Gastroesophageal sphincter (tissue), 4 donors: ENCODE measurements around the gene COL4A2. TPM values are rescaled to one million over a fixed set of nuclear protein-coding genes. Genes with fewer than 3 reads are reported as not detected.
A peak's percentile ranks its signal among the peaks of the same experiment; 100 is the strongest.

ENCODE experiments used
- ATAC-seq: fragments of 150-250 bp; one replicate; pipeline ENCODE4 v1.9.1; 2016; ENCODE audit warnings: mild to moderate bottlenecking, moderate library complexity
- H3K27ac ChIP-seq, 4 donors: fragments of 200-600 bp; sonication (generic) in 3 of 4; 1 replicate in 3 of 4; 2 replicates in 1 of 4; pipeline ENCODE4 v1.5.1; 2016 to 2019
- H3K27me3 ChIP-seq: fragments of 200-600 bp; sonication (generic); one replicate; pipeline ENCODE4 v1.5.1; 2019
- H3K36me3 ChIP-seq, 2 donors: fragments of 200-600 bp; sonication (generic); one replicate each; pipeline ENCODE4 v1.5.1; 2019; ENCODE audit warnings: control low read depth in 1 of 2
- H3K4me1 ChIP-seq, 3 donors: fragments of 200-600 bp; sonication (generic); 1 replicate in 2 of 3; 2 replicates in 1 of 3; pipeline ENCODE4 v1.5.1; 2016 to 2019; ENCODE audit warnings: control low read depth in 2 of 3
- H3K4me3 ChIP-seq, 2 donors: fragments of 200-600 bp; sonication (generic); one replicate each; pipeline ENCODE4 v1.5.1; 2019; ENCODE audit warnings: mild to moderate bottlenecking in 1 of 2, moderate library complexity in 1 of 2
- H3K9me3 ChIP-seq, 3 donors: fragments of 200-600 bp; sonication (generic); one replicate each; pipeline ENCODE4 v1.5.1; 2017 to 2019; ENCODE audit warnings: control low read depth in 2 of 3
- EP300 ChIP-seq: sonication (generic); formaldehyde crosslinking; IDR thresholded peaks from one replicate; pipeline ENCODE4 v1.6.1; 2017; ENCODE audit warnings: antibody characterized with exemption, mild to moderate bottlenecking
- POLR2A ChIP-seq, 2 donors: fragments of 450-650 bp; IDR thresholded peaks; one replicate each; pipeline ENCODE4 v1.6.1; 2017; ENCODE audit warnings: antibody characterized with exemption in 2 of 2, mild to moderate bottlenecking in 2 of 2, moderate library complexity in 1 of 2
- POLR2AphosphoS5 ChIP-seq: sonication (generic); formaldehyde crosslinking; IDR thresholded peaks from one replicate; pipeline ENCODE4 v1.6.1; 2017; ENCODE audit warnings: antibody characterized with exemption
- whole genome bisulfite sequencing, 2 donors: methylation state at CpG; one replicate each; pipeline ENCODE4 v1.1.5; 2018; ENCODE audit warnings: low coverage in 1 of 2; 5-methylcytosine and 5-hydroxymethylcytosine counted together
- total RNA-seq, 4 donors: library from RNA; depleted of rRNA; stranded (reverse); fragments of >200 nt; gene quantifications; one replicate each; pipeline ENCODE4 v1.1.0, GENCODE V29; 2016
- TF ChIP-seq, protein P1 (sequence below), 4 experiments: fragments of 200-600 bp in 2 of 4; fragments of 450-650 bp in 2 of 4; sonication (generic) in 1 of 4; IDR thresholded peaks; one replicate each; pipeline ENCODE4 v1.5.1; 2017 to 2019; ENCODE audit warnings: antibody characterized with exemption in 4 of 4, mild to moderate bottlenecking in 2 of 4, moderate library complexity in 2 of 4

Gene COL4A2
- total RNA-seq, 4 donors from 2014 or later: 478 to 945 (median 543) TPM

DNA sequence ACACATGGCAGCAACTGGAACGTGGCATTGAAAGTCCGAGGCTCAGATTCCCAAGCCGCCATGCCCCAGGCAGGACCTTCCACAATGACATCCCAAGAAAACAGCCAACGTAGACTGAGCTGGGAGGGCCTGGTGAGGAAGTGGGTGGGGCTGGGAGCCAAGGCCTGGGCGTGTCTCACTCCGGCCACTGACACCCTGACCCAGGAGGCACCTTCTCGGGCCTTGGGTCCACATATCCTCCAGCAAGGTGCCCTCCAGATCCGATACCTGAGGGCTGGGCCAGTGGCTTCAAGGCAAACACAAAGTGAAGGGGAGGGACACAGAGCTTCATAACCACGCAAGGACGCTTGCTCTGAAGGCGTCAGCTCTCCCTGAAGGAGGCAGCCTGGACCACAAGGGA is 211.5 kb downstream of the COL4A2 start:
- WGBS, 2 donors: no CpG with 5 or more reads among the region's 11 CpGs
- peaks cover 0 to 50% (median 0%) of the 10 kb centered on the region in 3 donors for H3K4me1 ChIP-seq
- no peaks in the 10 kb centered on the region for H3K27me3 ChIP-seq
- H3K27ac ChIP-seq: no peak overlapping the region
- TF ChIP-seq POLR2AphosphoS5 (no peak), EP300 (no peak), POLR2A (IDR thresholded peaks at IDR 0.05) (no peak)
- TF ChIP-seq, protein P1, sequence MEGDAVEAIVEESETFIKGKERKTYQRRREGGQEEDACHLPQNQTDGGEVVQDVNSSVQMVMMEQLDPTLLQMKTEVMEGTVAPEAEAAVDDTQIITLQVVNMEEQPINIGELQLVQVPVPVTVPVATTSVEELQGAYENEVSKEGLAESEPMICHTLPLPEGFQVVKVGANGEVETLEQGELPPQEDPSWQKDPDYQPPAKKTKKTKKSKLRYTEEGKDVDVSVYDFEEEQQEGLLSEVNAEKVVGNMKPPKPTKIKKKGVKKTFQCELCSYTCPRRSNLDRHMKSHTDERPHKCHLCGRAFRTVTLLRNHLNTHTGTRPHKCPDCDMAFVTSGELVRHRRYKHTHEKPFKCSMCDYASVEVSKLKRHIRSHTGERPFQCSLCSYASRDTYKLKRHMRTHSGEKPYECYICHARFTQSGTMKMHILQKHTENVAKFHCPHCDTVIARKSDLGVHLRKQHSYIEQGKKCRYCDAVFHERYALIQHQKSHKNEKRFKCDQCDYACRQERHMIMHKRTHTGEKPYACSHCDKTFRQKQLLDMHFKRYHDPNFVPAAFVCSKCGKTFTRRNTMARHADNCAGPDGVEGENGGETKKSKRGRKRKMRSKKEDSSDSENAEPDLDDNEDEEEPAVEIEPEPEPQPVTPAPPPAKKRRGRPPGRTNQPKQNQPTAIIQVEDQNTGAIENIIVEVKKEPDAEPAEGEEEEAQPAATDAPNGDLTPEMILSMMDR (IDR thresholded peaks at IDR 0.05): no peak
- H3K36me3 ChIP-seq: peaks cover 0 to 41% of the 10 kb centered on the region in 2 donors
- H3K9me3 ChIP-seq: no peaks in the 10 kb centered on the region
- H3K4me3 ChIP-seq: no peak overlapping the region
- ATAC-seq: no peak

DNA sequence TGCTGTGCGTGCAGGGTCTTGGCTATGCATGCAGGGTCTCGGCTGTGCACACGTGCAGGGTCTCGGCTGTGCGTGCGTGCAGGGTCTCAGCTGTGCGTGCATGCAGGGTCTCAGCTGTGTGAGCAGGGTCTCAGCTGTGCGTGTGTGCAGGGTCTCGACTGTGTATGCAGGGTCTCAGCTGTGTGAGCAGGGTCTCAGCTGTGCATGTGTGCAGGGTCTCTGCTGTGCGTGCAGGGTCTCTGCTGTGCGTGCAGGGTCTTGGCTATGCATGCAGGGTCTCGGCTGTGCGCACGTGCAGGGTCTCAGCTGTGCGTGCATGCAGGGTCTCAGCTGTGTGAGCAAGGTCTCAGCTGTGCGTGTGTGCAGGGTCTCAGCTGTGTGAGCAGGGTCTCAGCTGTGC is 212.0 kb downstream of the COL4A2 start:
- no CpG with 5 or more reads among the region's 16 CpGs for WGBS, 2 donors
- ATAC-seq: no peak
- TF ChIP-seq POLR2A (IDR thresholded peaks at IDR 0.05): no peak
- TF ChIP-seq, protein P1 (IDR thresholded peaks at IDR 0.05): no peak
- no peak for TF ChIP-seq EP300
- TF ChIP-seq POLR2AphosphoS5: no peak
- no peaks in the 10 kb centered on the region for H3K27me3 ChIP-seq
- H3K4me3 ChIP-seq: no peak overlapping the region
- no peak overlapping the region for H3K27ac ChIP-seq
- H3K9me3 ChIP-seq: no peaks in the 10 kb centered on the region
- peaks cover 0 to 39% of the 10 kb centered on the region in 2 donors for H3K36me3 ChIP-seq
- H3K4me1 ChIP-seq: peaks cover 0 to 55% (median 0%) of the 10 kb centered on the region in 3 donors

DNA sequence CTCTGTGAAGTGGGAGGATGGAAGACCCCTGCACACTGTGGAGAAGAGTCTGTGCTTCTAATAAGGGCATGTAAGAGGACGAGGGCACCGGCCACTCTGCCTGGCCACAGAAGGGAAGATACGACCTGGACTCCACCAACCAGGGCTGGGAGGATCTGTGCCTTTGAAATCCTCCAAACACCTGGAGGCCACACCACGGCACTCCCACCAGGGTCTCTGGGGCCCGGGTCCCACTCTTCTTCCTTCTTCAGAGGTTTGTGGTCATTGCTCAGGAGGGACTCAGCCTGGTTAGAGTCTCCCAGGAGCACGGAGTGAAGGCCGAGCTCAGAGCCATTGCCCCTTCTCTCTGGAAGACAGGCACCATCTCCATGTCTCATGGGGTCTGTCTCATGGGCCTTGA is 212.4 kb downstream of the COL4A2 start:
- H3K27ac ChIP-seq: peak overlapping the region in 3 of 4 donors; percentile 62 to 73 (median 71)
- no peaks in the 10 kb centered on the region for H3K9me3 ChIP-seq
- H3K36me3 ChIP-seq: peaks cover 0 to 35% of the 10 kb centered on the region in 2 donors
- TF ChIP-seq POLR2A (IDR thresholded peaks at IDR 0.05) (no peak), POLR2AphosphoS5 (no peak)
- TF ChIP-seq, protein P1 (IDR thresholded peaks at IDR 0.05): no peak
- H3K4me1 ChIP-seq: peaks cover 0 to 59% (median 2%) of the 10 kb centered on the region in 3 donors
- no peak overlapping the region for H3K4me3 ChIP-seq
- WGBS, 2 donors: 60 to 90% methylated on average over 1 to 2 of the region's 7 CpGs
- no peaks in the 10 kb centered on the region for H3K27me3 ChIP-seq
- no peak for ATAC-seq

DNA sequence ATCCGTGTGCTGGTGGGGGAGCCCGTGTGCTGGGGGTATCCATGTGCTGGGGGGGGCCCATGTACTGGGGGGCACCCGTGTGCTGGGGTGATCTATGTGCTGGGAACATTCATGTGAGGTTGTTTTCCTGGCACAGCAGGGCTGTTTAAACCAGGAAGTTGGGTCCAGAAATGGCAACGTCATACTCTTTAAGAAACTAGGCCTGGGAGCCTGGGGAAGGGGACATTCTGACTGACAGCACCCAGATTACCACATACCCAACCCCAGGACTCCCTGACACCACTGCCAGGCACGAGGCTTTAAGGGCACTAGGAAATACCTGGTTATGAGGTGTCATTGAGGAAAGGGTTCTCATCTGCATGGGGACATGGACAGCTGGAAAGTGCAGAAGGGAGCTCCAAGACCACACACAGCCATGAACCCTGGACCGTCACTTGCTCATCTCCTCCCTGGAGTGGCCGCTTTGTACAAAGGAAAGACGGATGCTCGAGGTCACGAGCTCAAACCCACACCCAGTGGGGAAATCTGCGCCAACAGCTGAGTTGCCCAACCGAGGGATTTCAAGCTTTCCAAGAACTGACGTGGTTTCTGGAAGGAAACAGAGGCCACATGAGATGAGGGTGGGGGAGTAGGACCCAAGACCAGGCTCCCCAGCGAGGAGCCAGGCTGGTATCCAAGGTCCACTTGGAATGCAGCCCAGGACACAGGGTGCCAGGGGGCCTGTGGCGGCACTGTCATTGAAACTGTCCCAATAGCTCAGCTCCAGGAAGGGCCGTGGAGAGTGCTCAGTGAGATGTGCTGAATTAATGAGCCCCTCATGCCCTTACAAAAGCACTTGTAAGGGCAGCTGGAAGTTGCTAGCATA is 213.6 kb downstream of the COL4A2 start:
- peaks cover 0 to 71% (median 8%) of the 10 kb centered on the region in 3 donors for H3K4me1 ChIP-seq

More for the DNA sequence above, 213.6 kb downstream of the COL4A2 start:
- Histone ChIP-seq H3K27ac (peak overlapping the region in 3 of 4 donors; percentile 62 to 73 (median 71)), H3K36me3 (peaks cover 0 to 27% of the 10 kb centered on the region in 2 donors), H3K9me3 (no peaks in the 10 kb centered on the region), H3K27me3 (no peaks in the 10 kb centered on the region), H3K4me3 (no peak overlapping the region)
- peak; percentile 84 for ATAC-seq
- peak; percentile 97 for TF ChIP-seq POLR2AphosphoS5
- TF ChIP-seq, protein P1 (IDR thresholded peaks at IDR 0.05): no peak
- 20 to 49% methylated on average over 1 to 2 of the region's 16 CpGs for WGBS, 2 donors
